Epithelial cell of prostate (primary cell): ENCODE measurements around the gene TNFSF15.

Experiments used
- DNase-seq: peaks from one replicate; pipeline ENCODE4 v3.0.0-alpha.2; 2011; ENCODE audit warnings: low read depth, low spot score
- H3K27ac ChIP-seq: fragments of 450-650 bp; 2 replicates; pipeline ENCODE4 v1.5.1; 2017; ENCODE audit warnings: mild to moderate bottlenecking

The TNFSF15 gene

GRCh38 chr9:114805670-114806525, at the start of gene TNFSF15:
Gene TNFSF15 (minus strand): TSS chr9:114806039. CDS start chr9:114806012, 27 bp downstream.
- DNase-seq = no peak
- H3K27ac ChIP-seq = peak within 1 kb of the TSS; percentile 86

- no peak for DNase-seq
- no peak overlapping the region for H3K27ac ChIP-seq
Measured at GRCh38 chr9:114855488-114855887, 49.6 kb upstream of the TNFSF15 start.

GRCh38 chr9:114854736-114855355, 49.0 kb upstream of the TNFSF15 start:
- DNase-seq = no peak
- H3K27ac ChIP-seq = no peak overlapping the region

DNA sequence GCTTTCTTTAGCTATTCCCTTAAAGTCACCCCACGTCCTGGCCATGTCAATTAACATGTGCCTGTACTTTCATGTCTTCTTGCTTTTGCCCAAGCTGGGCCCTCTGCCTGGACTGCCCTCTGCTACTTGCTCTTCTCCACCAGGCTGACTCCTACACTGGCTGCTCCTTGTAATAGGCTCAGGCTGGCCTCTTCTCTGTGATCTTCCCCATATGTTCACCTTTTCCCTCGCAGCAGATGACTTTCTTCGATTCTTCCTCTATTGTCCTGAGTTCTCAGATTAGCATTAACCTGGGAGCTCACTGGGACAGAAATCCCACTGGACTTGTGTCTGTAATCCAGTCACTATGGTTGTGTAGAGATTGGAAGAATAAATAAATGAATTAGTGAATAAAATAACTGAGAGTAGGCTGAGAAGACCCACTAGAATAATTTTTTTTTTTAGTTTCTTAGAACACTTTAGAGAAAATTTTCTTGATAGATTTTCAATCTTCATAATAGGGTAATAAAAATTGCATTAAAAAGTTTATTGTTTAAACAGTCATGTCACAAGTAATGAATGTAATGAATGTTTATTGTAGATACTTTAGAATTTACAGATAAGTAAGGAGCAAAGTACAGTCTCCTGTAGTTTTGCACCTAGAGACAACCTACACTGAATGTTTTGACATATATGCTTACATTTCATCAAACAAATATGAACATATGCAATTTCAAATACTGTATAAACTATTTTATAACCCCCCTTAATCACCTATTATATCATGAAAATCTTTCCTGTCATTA, 47.4 kb upstream of the TNFSF15 start:
- no peak for DNase-seq
- H3K27ac ChIP-seq = no peak overlapping the region

DNA sequence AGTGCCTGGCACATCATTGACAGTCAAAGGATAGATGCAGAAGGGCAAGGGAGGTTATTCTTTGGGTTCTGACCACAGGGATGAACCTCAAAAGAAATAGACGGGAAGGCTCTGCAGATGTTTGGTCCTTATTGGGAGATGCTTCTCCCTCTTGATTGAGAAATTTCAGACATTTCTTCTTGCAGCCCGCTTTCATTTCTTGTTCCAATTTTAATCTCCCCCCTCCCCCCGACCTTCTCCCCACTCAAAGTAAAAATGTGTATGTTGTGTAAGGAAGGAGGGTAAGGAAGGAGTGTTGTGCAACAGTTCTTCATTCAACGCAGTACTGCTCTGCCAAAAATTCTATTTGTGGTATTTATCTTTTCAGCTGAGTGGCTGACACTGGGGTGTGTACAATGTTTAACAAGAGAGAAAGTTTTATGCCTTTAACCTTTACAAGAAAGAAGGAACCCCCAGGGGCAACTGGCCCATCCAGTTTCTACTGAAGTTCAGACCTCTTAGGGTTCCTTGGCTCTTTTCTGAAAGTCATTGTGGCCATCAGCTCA, 46.3 kb upstream of the TNFSF15 start:
- DNase-seq = no peak
- H3K27ac ChIP-seq = no peak overlapping the region

GRCh38 chr9:114851306-114851705, 45.5 kb upstream of the TNFSF15 start:
- H3K27ac ChIP-seq = no peak overlapping the region
- no peak for DNase-seq

- no peak overlapping the region for H3K27ac ChIP-seq
- no peak for DNase-seq
Measured at GRCh38 chr9:114850871-114851270, 45.0 kb upstream of the TNFSF15 start.

DNA sequence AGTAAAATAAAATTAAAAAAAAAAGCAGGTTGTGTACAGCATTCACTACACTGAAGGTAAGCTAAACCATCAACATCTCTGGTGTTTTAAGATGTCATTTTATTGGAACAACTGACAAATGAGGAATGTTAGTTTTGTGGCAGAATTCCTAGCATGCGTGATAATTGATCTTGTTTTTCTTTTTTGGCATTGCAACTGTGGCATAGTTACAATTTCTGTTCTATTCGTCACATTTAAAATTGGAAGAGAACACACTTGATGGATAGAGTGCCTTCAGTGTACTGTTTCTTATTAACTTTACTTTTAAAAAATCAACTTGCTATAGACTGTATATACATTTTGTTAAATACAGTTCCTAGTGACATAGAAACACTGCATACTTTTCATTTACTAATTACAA, 43.6 kb upstream of the TNFSF15 start:
- DNase-seq = no peak
- no peak overlapping the region for H3K27ac ChIP-seq

- H3K27ac ChIP-seq = no peak overlapping the region
- DNase-seq = no peak
Measured at GRCh38 chr9:114847492-114848417, 41.9 kb upstream of the TNFSF15 start.

DNA sequence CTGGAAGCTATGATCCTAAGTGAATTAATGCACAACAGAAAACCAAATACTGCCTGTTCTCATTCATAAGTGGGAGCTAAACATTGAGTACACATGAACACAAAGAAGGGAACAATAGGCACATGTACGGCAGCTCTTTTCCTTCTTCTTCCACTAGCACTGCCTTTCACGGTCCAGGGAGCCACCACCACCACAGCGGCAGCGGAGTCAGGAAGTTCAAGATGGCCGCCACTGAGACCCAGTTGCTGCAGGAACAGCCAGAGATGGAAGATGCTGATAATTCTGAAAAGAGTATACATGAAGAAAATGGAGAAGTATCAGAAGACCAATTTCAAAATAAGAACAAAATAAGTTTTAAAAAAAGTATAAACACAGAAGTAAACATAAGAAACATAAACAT, 39.5 kb upstream of the TNFSF15 start:
- DNase-seq = no peak
- no peak overlapping the region for H3K27ac ChIP-seq

- no peak overlapping the region for H3K27ac ChIP-seq
- DNase-seq = no peak
Measured at GRCh38 chr9:114844766-114845165, 38.9 kb upstream of the TNFSF15 start.

DNA sequence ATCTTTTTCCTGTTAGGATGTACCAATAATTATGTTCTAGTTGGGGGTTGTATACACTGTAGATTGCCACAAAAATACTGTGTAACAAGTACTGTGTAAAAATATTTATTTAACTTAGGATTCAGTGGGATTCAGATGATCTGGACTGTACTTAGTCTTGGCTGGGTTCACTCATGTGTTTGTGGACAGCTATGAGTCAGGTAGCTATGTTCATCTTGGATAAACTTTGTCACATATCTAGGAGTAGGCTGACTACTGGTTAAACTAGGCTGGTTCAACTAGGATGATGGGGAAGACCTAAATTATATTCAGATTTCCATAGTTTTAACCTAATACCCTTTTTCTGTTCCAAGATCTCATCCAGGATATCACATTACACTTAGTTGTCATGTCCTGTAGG, 32.1 kb upstream of the TNFSF15 start:
- no peak overlapping the region for H3K27ac ChIP-seq
- no peak for DNase-seq

- DNase-seq = no peak
- no peak overlapping the region for H3K27ac ChIP-seq
Measured at GRCh38 chr9:114836769-114837168, 30.9 kb upstream of the TNFSF15 start.

DNA sequence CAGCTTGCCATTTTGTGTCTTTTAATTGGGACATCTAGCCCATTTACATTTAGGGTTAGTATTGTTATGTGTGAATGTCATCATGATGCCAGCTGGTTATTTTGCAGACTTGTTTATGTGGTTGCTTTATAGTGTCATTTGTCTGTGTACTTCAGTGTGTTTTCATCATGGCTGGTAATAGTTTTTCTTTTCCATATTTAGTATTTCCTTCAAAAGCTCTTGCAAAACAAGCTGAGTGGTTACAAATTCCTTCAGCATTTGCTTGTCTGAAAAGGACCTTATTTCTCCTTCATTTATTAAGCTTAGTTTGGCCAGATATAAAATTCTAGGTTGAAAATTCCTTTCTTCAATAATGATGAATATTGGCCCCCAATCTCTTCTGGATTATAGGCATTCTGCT, 28.5 kb upstream of the TNFSF15 start:
- no peak for DNase-seq
- H3K27ac ChIP-seq = no peak overlapping the region

- no peak overlapping the region for H3K27ac ChIP-seq
- no peak for DNase-seq
Measured at GRCh38 chr9:114830546-114830945, 24.7 kb upstream of the TNFSF15 start.

DNA sequence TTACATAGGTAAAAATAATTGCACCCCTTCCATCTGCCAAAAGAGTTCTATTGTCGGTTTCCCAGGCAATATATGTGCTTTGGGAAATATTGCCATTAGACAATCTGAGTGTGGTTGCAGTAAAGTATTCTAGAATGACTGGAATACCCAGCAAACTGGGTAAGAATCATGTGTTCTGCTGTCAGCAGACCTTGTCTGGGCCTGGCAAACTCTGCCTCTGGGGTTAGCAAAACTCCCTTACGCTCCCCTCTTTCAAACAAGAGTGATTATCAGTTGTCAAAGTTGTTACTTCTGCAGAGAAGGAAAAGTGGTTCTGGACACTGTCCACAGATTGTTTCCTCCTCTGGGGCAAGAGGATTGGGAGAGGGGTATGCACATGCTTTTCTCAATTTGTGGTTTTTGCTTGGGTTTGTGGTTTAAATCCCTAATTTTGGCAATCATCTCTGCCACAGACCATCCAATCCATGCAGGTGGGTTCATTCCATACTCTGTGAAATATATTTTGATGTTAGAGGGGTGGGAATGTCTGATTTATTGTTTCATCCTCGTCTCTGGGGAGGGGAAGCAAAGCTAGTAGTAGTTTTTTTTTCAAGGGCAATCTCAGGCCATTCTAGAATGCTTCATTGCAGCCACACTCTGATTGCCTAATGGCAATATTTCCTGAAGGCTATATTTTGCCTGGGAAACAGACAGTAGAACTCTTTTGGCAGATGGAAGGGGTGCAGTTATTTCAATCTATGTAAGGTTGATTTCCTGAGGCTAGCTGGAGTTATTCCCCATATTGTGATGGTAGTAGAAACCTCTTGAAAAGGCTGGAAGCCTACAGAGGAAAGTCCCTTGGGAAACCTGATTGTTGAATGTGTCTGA, 24.0 kb upstream of the TNFSF15 start:
- no peak for DNase-seq
- H3K27ac ChIP-seq = no peak overlapping the region

DNA sequence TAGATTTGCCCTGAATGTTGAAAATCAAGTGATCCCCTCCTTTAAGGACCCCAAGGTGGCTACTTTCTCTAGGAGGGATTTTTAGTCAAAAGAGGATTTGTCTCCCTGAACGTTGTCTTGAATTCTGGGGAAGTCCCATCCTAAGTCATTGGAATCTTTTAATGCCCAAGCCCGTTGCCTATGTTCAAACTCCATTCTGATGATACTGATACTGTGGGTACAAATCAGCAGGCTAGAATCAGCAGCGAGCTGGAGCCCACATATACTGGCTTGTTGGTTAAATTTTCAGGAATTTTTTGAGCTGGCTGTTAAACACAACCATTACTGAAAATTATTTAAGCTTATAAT, 22.4 kb upstream of the TNFSF15 start:
- no peak overlapping the region for H3K27ac ChIP-seq
- no peak for DNase-seq

DNA sequence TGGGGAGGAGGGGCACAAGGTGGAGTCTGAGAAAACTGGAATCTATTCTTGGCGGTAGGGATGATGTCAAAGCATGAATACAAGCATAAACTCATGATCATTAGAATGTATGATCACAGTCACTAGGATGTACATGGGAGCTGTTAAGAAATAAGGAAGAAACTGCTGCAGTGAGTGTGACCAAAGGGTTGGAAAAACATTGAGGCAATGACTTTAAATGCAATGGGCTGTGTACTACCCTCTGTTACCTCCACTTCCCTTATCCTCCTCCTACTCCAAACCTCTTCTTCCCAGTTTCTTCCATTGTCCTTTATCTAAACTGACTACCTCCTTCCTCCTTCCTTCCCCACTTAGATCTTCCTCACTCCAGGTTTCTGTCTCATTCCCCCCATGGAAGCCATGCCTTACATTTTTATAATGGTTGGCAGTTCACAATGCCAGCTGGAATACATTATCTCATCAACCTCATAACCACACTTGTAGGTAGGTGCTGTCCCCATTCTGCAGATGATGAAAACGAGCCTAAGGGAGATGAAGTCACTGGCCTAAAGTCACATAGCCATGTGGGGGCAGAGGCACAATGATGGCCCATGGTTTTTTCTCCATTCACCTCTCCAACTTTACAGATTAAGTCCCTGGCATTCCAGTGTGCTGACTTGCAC, 21.9 kb upstream of the TNFSF15 start:
- no peak for DNase-seq

More for the DNA sequence above, 21.9 kb upstream of the TNFSF15 start:
- no peak overlapping the region for H3K27ac ChIP-seq
